ENCODE data around the gene PTPN7. TPM values are rescaled to one million over a fixed set of nuclear protein-coding genes. Genes with fewer than 3 reads are reported as not detected.

The PTPN7 gene
- total and polyA plus RNA-seq, 2 of the 13 experiments (the other 11 are each of a cell fraction or from before 2014, with no cell fraction given): not detected

- Histone ChIP-seq H3K4me2 (ENCODE audit: low read depth, low read length) (no peak overlapping the region), H4K20me1 (ENCODE audit: insufficient read depth, low read length) (no peaks in the 10 kb centered on the region), H3K4me3 (replicated peaks in 1 of 3; ENCODE audit: insufficient read depth in 1 of 3, low read depth in 2 of 3, low read length in 3 of 3) (no peak overlapping the region), H3K79me2 (ENCODE audit: insufficient read depth, low read length) (no peaks in the 10 kb centered on the region), H3K27me3 (ENCODE audit: control insufficient read depth in 1 of 2, insufficient read depth in 2 of 2, low read length in 2 of 2) (peaks cover 0 to 57% of the 10 kb centered on the region in 2 experiments; a peak in 4 of 5 replicates), H2AFZ (ENCODE audit: low read length) (no peak overlapping the region), H3K4me1 (ENCODE audit: insufficient read depth, low read length) (peaks cover 12% of the 10 kb centered on the region), H3K27ac (ENCODE audit: extremely low read length, insufficient read depth, low read length) (no peak overlapping the region), H3K9me3 (ENCODE audit: low read length) (no peaks in the 10 kb centered on the region), H3K9ac (ENCODE audit: insufficient read depth, low read depth, low read length) (no peak overlapping the region), H3K36me3 (replicated peaks in 1 of 2; ENCODE audit: control insufficient read depth in 1 of 2, insufficient read depth in 2 of 2, low read length in 2 of 2) (no peaks in the 10 kb centered on the region)
- intact Hi-C loops (cut with micrococcal nuclease; ENCODE audit: unreplicated experiment): no loop called here
- in situ Hi-C loops (cut with HindIII; ENCODE audit: extremely low pct_ligation_motif_present, low pct_unique_long_range_greater_than_20kb): no loop called here
- DNase-seq (ENCODE audit: low spot score) (no peak), ATAC-seq (no peak), FAIRE-seq (no peak)
- TF ChIP-seq KDM5B (CRISPR knock-in tag; IDR thresholded peaks at IDR 0.05; ENCODE audit: borderline replicate concordance) (no peak), SMARCE1 (IDR thresholded peaks at IDR 0.05; ENCODE audit: borderline replicate concordance) (no peak), TAF15 (IDR thresholded peaks at IDR 0.05; ENCODE audit: low read depth, low read length, poor library complexity, severe bottlenecking) (no peak), TRIM24 (CRISPR knock-in tag; IDR thresholded peaks at IDR 0.05) (no peak), GATA4 (IDR thresholded peaks at IDR 0.05; ENCODE audit: borderline replicate concordance, low read depth) (no peak), CHD4 (IDR thresholded peaks at IDR 0.05; ENCODE audit: borderline replicate concordance, low read length) (no peak)
- BruUV-seq (replicated peaks): no TSS peak
- 31% methylated on average over 8 of the region's 8 CpGs for WGBS (ENCODE audit: low lambda C conversion rate)
- ChIA-PET CTCF (ENCODE audit: low intra/inter-chr PET ratio, low total read pairs) (no interaction called here), POLR2A (no interaction called here)
Observed at GRCh38 chr1:202150602-202151001, 9.8 kb downstream of the PTPN7 start.

GRCh38 chr1:202150187-202150586, 10.2 kb downstream of the PTPN7 start:
- ATAC-seq (no peak), DNase-seq (ENCODE audit: low spot score) (no peak), FAIRE-seq (no peak)
- ChIA-PET CTCF (ENCODE audit: low intra/inter-chr PET ratio, low total read pairs) (no interaction called here), POLR2A (no interaction called here)
- H3K9me3 ChIP-seq (ENCODE audit: low read length): no peaks in the 10 kb centered on the region
- in situ Hi-C loops (cut with HindIII; ENCODE audit: extremely low pct_ligation_motif_present, low pct_unique_long_range_greater_than_20kb): no loop called here
- intact Hi-C loops (cut with micrococcal nuclease; ENCODE audit: unreplicated experiment): no loop called here
- no peak overlapping the region for H2AFZ ChIP-seq (ENCODE audit: low read length)
- H4K20me1 ChIP-seq (ENCODE audit: insufficient read depth, low read length): no peaks in the 10 kb centered on the region
- no TSS peak for BruUV-seq (replicated peaks)
- H3K4me2 ChIP-seq (ENCODE audit: low read depth, low read length): no peak overlapping the region
- H3K4me1 ChIP-seq (ENCODE audit: insufficient read depth, low read length): peaks cover 10% of the 10 kb centered on the region
- no peaks in the 10 kb centered on the region for H3K36me3 ChIP-seq (replicated peaks in 1 of 2; ENCODE audit: control insufficient read depth in 1 of 2, insufficient read depth in 2 of 2, low read length in 2 of 2)
- H3K9ac ChIP-seq (ENCODE audit: insufficient read depth, low read depth, low read length): no peak overlapping the region
- H3K79me2 ChIP-seq (ENCODE audit: insufficient read depth, low read length): no peaks in the 10 kb centered on the region
- no peak for TF ChIP-seq TGIF2 (CRISPR knock-in tag; IDR thresholded peaks at IDR 0.05)
- TF ChIP-seq ATAD3A (CRISPR knock-in tag; IDR thresholded peaks at IDR 0.05): no peak
- no peak for TF ChIP-seq ZBTB38 (CRISPR knock-in tag; IDR thresholded peaks at IDR 0.05)
- no peak for TF ChIP-seq ZNF510 (CRISPR knock-in tag; IDR thresholded peaks at IDR 0.05; ENCODE audit: low read depth)
- no peak for TF ChIP-seq MIER3 (CRISPR knock-in tag; IDR thresholded peaks at IDR 0.05; ENCODE audit: borderline replicate concordance)
- no peak for TF ChIP-seq SNAPC2 (CRISPR knock-in tag; IDR thresholded peaks at IDR 0.05)
- TF ChIP-seq TAF15 (IDR thresholded peaks at IDR 0.05; ENCODE audit: low read depth, low read length, poor library complexity, severe bottlenecking): no peak
- no peak overlapping the region for H3K27ac ChIP-seq (ENCODE audit: extremely low read length, insufficient read depth, low read length)
- no peak overlapping the region for H3K4me3 ChIP-seq (replicated peaks in 1 of 3; ENCODE audit: insufficient read depth in 1 of 3, low read depth in 2 of 3, low read length in 3 of 3)
- peaks cover 0 to 57% of the 10 kb centered on the region in 2 experiments; a peak in 4 of 5 replicates for H3K27me3 ChIP-seq (ENCODE audit: control insufficient read depth in 1 of 2, insufficient read depth in 2 of 2, low read length in 2 of 2)
- WGBS (ENCODE audit: low lambda C conversion rate): 77% methylated on average over 9 of the region's 9 CpGs
